Measurements from ENCODE around the gene NDUFB2.

DNA sequence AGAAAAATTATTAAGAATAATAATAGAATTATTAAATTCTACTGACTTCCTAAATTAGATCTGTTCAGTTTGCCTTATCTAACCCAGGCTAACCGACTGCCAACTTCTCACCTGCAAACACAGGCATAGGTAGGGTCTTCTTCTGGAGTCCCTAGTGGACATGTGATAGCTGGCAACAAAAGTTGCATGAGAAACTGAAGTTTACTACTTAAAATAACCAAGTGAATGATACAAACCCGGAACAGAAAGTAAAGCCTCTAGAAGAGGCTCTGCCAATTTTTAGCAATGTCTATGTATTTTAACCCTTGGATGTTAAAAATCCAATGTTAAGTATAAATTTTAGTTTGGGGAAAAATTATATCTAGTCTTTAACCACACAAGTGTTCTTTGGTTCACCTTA, 37.6 kb downstream of the NDUFB2 start:
- TF ChIP-seq CTCF (IDR thresholded peaks at IDR 0.05) (no peak), POLR2A (IDR thresholded peaks at IDR 0.05) (no peak)
